GM21737 (cell line): ENCODE data around the gene STEAP4.

Experiments used
- ATAC-seq: cut with Tn5 transposase; IDR thresholded peaks from one replicate; pipeline ENCODE4 v1.9.1; 2021; ENCODE audit warnings: mild to moderate bottlenecking, moderate library complexity; ENCODE audit not compliant: unreplicated experiment

STEAP4 gene

DNA sequence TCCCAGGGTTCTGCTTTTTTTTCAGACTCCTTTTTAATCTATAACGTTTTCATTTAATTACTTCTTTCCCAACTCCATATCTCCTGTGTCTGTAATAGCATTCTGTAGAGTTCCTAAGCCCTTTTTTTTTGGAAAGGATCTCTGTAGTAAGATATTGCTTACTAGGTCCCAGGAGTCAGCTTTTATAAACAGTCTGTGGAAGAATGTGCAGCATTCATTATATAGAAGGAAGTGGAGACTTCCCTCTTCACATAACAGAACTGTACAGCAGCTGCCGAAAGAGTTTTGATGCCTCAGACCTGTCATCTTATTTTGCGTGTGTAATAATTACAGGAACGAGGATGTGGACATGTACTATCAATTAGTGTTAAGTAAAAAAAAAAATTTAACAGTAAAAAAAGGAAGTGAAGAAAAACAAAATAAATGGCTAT is 7.4 kb upstream of the STEAP4 start:
- no peak for ATAC-seq

DNA sequence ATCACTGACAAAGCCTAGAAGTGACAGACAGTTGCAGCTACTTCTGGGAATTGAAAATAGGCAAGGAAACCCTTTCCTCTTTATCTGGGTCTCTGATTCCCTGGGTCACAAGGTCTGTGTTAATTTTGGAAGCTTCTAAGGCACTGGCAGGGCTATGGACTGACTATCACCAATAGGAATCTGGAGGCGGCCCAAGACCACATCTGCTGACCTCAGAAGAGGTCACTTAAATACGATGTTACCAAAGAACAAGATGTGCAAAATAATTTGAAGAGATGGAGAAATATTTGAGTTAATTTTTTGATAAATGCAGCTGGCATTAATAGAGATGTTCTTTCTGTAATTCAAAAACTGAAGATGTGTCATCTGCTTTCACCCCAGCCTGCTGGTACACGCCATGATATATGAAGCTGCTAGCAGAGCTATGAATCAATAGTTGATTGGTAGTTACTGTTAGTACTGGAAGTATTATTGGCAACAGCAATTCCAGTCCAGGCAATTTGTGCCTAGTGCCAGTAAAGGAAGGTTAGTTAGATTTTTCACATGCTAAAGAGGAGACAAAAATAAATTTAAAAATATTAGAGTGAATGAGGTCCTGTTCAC is 5.5 kb upstream of the STEAP4 start:
- ATAC-seq = no peak

DNA sequence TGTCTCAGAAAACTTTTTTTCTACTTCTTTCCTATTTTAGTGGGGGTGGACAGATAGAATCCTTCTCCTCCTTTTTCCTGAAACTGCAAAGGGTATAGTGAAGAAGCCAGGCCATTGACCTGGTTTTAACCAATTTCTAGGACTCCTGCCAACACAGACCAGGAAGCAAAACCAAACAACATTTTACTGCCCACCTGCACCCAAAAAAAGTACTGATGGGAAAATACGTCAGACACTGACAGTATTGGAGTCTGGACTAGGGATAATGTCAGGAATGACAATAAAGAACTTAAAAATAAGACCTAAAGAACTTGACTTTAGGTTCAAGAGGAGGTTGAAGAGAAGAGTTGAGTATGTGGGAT is 5.0 kb upstream of the STEAP4 start:
- no peak for ATAC-seq

GRCh38 chr7:88310956-88311674 is 4.4 kb upstream of the STEAP4 start:
- no peak for ATAC-seq

DNA sequence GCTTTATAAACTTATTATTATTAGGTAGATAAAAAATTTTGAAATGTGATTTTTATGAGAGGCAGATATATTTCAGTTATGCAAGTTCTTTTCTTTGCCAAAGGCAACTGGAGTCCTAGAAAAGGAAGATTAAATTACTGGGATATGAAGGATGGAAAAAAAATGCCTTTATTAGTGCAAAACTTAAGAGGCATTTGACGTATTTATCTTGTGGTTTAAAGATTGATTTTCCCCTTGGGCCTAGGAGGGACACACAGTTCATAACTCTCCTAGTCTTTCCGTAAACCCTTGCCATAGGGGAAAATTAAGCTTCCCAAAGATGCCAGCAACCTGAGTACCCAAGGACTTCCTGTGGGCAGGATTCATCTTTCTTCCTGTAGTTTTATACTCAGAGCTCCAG is 3.1 kb upstream of the STEAP4 start:
- no peak for ATAC-seq

DNA sequence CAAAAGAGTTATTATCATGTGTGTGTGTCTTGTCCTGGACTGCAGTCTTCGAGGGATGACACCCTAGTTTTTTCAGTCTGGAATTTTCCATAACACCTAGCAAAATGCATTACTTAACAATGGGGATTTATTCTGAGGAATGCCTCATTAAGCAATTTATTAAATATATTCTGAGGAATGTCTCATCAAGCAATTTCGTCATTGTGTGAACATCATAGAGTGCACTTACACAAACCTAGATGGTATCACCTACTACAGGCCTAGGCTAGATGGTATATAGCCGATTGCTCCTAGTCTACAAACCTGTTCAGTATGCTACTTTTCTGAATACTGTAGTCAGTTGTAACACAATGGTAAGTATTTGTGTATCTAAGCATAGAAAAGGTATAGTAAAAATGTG is 1.1 kb upstream of the STEAP4 start:
- ATAC-seq = no peak

- ATAC-seq = no peak
Observed at GRCh38 chr7:88307412-88307811, 718 bp upstream of the STEAP4 start.

DNA sequence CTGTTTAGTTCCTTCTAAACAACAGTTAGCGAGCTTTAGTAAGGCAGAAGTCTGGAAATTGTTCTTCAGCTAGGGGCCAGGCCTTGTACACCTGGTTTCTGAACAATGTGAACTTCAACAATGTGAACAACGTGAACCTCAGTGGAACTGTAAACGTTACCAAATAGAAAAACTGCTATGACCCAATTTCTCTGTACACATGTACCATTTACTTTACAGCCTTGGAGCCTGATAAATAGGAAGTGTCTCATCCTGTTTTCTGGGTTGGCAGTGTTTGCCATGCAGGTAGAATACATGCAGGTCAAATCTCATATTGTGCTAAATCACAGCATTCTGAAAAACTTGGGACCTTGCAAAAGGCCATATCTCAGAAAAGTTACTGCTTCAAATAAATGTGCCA is 1.6 kb downstream of the STEAP4 start:
- ATAC-seq = no peak

DNA sequence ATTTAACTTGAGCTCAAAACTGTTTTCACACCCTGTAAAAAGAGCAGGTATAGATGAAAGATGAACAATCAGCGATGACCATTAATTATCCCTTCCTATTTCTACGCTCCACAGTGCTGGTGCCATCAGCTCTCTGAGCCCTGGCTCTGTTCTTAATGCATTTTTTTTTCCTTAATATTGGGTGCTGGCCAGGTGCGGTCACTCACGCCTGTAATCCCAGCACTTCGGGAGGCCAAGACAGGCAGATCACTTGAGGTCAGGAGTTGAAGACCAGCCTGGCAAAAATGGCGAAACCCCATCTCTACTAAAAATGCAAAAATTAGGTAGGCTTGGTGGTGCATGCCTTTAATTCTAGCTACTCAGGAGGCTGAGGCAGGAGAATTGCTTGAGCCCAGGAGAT is 4.2 kb downstream of the STEAP4 start:
- no peak for ATAC-seq

- no peak for ATAC-seq
Observed at GRCh38 chr7:88301924-88302323, 4.8 kb downstream of the STEAP4 start.

DNA sequence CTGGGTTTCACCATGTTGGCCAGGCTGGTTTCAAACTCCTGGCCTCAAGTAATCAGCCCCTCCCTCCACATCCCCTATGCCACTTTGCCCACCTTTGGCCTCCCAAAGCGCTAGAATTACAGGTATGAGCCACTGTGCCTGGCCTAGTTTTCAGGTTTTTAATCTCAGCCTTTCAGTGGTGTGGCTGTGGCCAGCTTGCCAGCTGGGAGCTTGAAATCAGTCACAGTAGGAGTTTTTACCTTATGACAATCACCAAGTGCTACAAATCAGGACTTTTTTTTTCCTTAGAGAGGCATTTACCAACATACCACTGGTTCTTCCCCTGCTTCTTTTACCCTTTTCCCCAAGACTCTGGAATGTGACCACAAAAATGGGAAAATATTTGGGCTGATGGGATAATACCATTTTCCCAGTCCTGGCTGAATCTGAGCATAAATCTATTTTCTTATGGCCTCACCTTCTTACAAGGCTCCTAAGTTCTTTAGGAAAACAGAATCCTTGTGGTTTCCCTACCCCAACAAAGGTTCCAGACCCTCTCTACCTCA is 6.2 kb downstream of the STEAP4 start:
- no peak for ATAC-seq

- ATAC-seq = no peak
Observed at GRCh38 chr7:88299126-88299525, 7.6 kb downstream of the STEAP4 start.

DNA sequence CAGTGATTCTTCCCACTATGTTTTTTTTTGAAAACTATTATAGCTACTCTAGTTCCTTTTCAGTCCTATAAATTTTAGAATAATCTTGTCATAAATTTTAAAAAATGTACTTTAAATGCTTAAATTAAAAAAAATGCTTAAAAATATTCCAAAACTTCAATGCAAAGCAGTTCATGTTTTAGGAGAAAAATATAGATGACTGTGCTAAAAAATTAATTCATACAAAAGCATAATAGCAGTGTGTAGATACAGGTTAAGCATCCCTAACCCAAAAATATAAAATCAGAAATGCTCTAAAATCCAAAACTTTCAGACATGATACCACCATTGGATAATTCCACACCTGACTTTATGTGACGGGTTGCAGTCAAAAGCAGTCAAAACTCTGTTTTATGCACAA is 12.8 kb downstream of the STEAP4 start:
- ATAC-seq = no peak

DNA sequence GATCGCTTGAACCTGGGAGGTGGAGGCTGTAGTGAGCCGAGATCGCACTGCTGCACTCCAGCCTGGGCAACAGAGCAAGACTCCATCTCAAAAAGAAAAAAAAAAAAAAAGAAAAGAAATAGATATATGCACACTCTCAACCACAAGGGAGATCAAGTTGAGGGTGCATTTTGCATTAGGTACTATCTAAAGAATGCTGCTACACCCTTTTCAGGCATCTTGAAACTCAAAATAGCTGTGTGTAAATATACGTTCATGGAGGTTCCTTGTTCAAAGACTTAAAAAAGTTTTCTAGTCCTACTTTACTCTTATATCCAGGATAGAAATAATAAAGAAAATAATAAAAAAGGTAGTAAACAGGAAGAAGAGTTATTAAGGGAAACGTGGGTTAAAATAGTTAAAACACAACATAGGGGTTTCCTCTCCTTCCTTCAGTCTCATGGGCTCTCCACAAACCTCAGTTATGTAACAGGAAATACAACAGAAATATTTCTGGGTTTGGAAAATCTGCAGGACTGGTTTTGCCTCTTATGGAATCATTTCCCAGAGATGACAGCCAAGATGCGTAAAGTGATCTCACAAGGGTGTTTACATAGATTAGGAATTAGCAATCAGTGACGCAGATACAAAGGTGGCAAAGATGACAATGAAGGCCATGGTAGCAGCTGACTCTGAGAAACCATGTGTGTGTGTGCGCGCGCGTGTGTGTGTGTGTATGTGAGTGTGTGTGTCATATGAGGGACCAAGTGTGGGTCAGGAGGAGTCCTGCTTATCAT is 15.1 kb downstream of the STEAP4 start:
- no peak for ATAC-seq

DNA sequence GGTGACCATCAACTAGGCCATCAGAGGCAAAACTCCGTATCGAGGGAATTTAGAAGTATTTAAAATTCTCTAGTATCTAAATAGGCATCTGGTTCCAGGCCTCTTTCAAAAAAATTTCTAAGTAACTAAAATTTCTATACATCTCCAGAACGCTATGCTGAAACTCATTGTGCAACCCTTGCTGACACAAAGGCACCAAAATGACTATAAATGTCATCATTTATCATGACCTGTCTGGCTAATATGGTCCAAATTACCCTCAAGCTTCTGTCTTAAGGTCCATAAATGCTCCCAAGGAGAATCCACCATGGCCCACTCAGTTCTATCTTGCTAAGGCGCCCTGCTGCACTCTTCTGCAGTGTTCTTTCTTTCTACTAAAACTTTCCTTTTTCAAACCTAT is 16.2 kb downstream of the STEAP4 start:
- ATAC-seq = no peak

GRCh38 chr7:88289564-88290025 is 17.1 kb downstream of the STEAP4 start:
- ATAC-seq = no peak

DNA sequence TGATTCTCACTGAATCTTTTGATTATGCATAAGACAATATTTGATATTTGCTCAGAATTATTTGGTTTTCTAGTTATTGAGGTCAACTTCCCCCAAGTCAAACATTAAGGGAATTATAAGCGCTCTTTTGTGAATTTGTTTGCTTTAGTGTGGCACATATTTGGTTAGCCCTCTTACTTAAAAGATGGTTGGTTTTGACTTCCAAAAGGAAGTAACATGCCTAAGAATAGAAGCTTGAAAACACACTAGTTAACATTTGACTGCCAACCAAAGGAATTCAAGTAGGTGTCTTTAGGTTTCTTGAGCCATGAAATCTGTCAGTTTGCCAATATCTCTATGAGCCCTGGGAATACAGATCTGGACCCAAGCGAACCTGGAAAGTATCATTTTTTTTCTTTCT is 24.9 kb downstream of the STEAP4 start:
- ATAC-seq = no peak

GRCh38 chr7:88280801-88281200 is 25.9 kb downstream of the STEAP4 start:
- no peak for ATAC-seq

DNA sequence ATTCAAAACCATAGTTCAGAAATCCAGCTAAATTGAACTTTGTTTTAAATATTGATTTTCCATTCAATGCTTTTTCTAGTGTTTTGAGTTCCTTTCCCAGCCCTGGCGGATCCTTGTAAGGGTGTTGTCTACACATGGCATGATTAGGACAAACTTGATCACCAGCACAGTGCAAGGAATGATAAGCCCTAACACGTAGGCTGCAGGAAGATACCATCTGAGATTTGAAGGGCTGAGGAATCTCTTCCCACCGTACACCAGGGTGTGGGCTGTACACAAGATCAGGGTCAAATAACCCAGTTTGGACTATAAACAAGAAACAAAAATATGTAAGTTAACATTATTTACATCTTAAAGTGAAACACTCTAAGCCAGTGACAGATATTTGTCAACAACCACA is 27.4 kb downstream of the STEAP4 start:
- ATAC-seq = no peak

- ATAC-seq = no peak
Observed at GRCh38 chr7:88278881-88279280, 27.8 kb downstream of the STEAP4 start.

DNA sequence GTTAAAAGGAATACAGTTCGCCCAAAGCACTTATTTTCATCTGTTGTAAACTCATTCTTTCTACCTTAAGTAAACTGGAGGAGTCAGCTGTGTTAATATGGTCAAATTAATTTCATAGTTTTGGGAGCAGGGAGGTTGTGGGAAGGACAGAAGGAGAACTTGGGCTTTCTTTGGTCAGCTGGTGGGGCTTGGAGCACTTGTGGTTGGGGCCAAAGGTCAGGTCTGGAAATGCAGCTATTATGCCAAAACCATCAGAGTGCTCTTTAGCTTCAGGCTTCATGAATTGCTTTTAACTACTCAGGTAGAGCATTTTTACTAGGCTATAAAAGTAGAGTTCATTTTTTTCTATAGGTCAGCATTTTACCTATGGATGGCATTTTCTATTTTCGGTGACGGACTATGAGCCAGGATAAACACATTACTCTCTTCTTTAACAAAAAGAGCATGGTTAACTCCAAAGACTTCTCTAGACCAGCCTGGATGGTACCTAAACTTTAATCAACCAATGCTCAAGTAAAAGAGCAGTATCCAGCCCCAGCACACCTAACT is 30.0 kb downstream of the STEAP4 start:
- no peak for ATAC-seq
